ENCODE measurements around the gene HGS. TPM values are rescaled to one million over a fixed set of nuclear protein-coding genes. Genes with fewer than 3 reads are reported as not detected.

Gene HGS
- total and polyA plus RNA-seq, 2 of the 13 experiments (the other 11 are each of a cell fraction or from before 2014, with no cell fraction given): 73.3 to 78.1 TPM

DNA sequence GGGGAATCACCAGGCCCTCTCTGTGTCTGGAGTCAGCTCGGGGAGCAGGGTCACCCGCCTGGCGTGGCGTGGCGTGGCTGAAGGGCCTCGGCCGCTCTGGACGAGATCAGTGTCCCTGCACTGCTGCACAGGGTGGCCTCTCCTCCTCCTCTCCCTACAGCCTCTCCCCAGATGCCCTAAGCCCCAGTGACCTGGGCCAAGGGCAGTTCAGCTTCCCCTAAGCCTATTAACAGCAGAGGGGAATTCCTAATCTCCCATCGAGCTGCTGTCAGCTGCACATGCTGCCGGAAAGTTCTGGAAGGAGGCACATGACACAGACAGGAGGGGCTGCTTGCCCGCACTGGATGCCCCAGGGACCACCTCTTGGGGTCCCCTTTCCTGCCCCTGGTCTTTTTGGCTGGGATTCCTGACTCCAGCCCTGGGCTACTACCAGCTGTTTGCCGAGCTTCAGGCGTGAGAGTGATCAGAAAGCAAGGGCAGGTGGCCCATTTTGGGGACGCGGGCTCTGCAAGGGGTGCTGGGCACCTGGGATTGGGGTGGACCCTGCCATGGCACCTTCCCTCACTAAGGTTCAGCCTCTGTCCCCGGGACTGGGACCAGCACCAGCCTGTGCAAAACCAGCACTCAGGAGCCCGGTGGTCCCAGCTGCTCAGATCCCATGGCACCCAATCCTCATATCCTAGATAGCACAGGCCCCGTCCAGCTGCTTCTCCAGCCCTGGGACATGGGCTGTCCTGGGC, 28.3 kb upstream of the HGS start (continued):
- TF ChIP-seq ZNF260 (CRISPR knock-in tag; IDR thresholded peaks at IDR 0.05; ENCODE audit: borderline replicate concordance, low read depth) (no peak), NCOA1 (CRISPR knock-in tag; IDR thresholded peaks at IDR 0.05) (no peak), ZNF33B (CRISPR knock-in tag; IDR thresholded peaks at IDR 0.05) (no peak), ZFY (CRISPR knock-in tag; IDR thresholded peaks at IDR 0.05) (peak; percentile 26; the same call in 1 of the 2 replicates), IRX3 (CRISPR knock-in tag; IDR thresholded peaks at IDR 0.05; ENCODE audit: borderline replicate concordance, low read depth) (no peak), ZMYM2 (CRISPR knock-in tag; IDR thresholded peaks at IDR 0.05) (no peak), NONO (IDR thresholded peaks at IDR 0.05) (no peak), NONO (CRISPR knock-in tag; conservative IDR thresholded peaks at IDR 0.05) (no peak), ZNF562 (CRISPR knock-in tag; IDR thresholded peaks at IDR 0.05; ENCODE audit: borderline replicate concordance) (no peak), CCDC6 (CRISPR knock-in tag; IDR thresholded peaks at IDR 0.05) (no peak), ZNF510 (CRISPR knock-in tag; IDR thresholded peaks at IDR 0.05; ENCODE audit: low read depth) (peak; percentile 73; the same call in 1 of the 2 replicates), ZNF12 (CRISPR knock-in tag; IDR thresholded peaks at IDR 0.05) (no peak), ZNF205 (CRISPR knock-in tag; IDR thresholded peaks at IDR 0.05) (peak; percentile 34; the same call in 1 of the 2 replicates), HMGA1 (CRISPR knock-in tag; conservative IDR thresholded peaks at IDR 0.05) (no peak), CEBPG (CRISPR knock-in tag; IDR thresholded peaks at IDR 0.05) (no peak), ZBTB7A (CRISPR knock-in tag; IDR thresholded peaks at IDR 0.05) (peak; percentile 37; the same call in 1 of the 2 replicates), PCBP2 (optimal IDR thresholded peaks at IDR 0.05; ENCODE audit: low read depth, low read length, poor library complexity, severe bottlenecking) (no peak), CREB1 (IDR thresholded peaks at IDR 0.05) (no peak), CREB1 (CRISPR knock-in tag; IDR thresholded peaks at IDR 0.05) (no peak), XRCC5 (optimal IDR thresholded peaks at IDR 0.05; ENCODE audit: low read length) (no peak), NCOR1 (IDR thresholded peaks at IDR 0.05; ENCODE audit: borderline replicate concordance, low read length) (no peak), NFKBIZ (CRISPR knock-in tag; IDR thresholded peaks at IDR 0.05) (no peak), NKX3-1 (CRISPR knock-in tag; IDR thresholded peaks at IDR 0.05) (no peak)
- TF ChIP-seq, protein P1, sequence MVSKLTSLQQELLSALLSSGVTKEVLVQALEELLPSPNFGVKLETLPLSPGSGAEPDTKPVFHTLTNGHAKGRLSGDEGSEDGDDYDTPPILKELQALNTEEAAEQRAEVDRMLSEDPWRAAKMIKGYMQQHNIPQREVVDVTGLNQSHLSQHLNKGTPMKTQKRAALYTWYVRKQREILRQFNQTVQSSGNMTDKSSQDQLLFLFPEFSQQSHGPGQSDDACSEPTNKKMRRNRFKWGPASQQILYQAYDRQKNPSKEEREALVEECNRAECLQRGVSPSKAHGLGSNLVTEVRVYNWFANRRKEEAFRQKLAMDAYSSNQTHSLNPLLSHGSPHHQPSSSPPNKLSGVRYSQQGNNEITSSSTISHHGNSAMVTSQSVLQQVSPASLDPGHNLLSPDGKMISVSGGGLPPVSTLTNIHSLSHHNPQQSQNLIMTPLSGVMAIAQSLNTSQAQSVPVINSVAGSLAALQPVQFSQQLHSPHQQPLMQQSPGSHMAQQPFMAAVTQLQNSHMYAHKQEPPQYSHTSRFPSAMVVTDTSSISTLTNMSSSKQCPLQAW (CRISPR knock-in tag; IDR thresholded peaks at IDR 0.05): peak; percentile 57; the same call in 1 of the 2 replicates
- TF ChIP-seq, protein P2, sequence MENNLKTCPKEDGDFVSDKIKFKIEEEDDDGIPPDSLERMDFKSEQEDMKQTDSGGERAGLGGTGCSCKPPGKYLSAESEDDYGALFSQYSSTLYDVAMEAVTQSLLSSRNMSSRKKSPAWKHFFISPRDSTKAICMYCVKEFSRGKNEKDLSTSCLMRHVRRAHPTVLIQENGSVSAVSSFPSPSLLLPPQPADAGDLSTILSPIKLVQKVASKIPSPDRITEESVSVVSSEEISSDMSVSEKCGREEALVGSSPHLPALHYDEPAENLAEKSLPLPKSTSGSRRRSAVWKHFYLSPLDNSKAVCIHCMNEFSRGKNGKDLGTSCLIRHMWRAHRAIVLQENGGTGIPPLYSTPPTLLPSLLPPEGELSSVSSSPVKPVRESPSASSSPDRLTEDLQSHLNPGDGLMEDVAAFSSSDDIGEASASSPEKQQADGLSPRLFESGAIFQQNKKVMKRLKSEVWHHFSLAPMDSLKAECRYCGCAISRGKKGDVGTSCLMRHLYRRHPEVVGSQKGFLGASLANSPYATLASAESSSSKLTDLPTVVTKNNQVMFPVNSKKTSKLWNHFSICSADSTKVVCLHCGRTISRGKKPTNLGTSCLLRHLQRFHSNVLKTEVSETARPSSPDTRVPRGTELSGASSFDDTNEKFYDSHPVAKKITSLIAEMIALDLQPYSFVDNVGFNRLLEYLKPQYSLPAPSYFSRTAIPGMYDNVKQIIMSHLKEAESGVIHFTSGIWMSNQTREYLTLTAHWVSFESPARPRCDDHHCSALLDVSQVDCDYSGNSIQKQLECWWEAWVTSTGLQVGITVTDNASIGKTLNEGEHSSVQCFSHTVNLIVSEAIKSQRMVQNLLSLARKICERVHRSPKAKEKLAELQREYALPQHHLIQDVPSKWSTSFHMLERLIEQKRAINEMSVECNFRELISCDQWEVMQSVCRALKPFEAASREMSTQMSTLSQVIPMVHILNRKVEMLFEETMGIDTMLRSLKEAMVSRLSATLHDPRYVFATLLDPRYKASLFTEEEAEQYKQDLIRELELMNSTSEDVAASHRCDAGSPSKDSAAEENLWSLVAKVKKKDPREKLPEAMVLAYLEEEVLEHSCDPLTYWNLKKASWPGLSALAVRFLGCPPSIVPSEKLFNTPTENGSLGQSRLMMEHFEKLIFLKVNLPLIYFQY (CRISPR knock-in tag; IDR thresholded peaks at IDR 0.05; ENCODE audit: borderline replicate concordance): peak; percentile 57; the same call in 1 of the 2 replicates
- TF ChIP-seq, protein P3, sequence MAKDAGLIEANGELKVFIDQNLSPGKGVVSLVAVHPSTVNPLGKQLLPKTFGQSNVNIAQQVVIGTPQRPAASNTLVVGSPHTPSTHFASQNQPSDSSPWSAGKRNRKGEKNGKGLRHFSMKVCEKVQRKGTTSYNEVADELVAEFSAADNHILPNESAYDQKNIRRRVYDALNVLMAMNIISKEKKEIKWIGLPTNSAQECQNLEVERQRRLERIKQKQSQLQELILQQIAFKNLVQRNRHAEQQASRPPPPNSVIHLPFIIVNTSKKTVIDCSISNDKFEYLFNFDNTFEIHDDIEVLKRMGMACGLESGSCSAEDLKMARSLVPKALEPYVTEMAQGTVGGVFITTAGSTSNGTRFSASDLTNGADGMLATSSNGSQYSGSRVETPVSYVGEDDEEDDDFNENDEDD (CRISPR knock-in tag; IDR thresholded peaks at IDR 0.05; ENCODE audit: borderline replicate concordance): peak; percentile 58; the same call in 1 of the 2 replicates
